Calu3 (cell line): ENCODE data around the gene TGM2. TPM values are rescaled to one million over a fixed set of nuclear protein-coding genes. Genes with fewer than 3 reads are reported as not detected.

ENCODE experiments used
- BruUV-seq: library from RNA; stranded (reverse); fragments of 400-500 nt; replicated peaks from 2 replicates; lab custom pipeline; 2021; lab: Mats Ljungman, UMichigan
- CTCF ChIA-PET: fragments of 300-600 bp; sonication (Branson Sonifier 250); formaldehyde crosslinking; loops from one replicate; lab custom pipeline; 2022; ENCODE audit warnings: antibody characterized with exemption; lab: Charles Lee
- DNase-seq: peaks from one replicate; pipeline ENCODE4 v3.0.0; 2022
- H3K27ac Mint-ChIP-seq: one replicate; pipeline ENCODE4 v1.8.0; 2022; ENCODE audit warnings: mixed read lengths; ENCODE audit not compliant: unreplicated experiment
- H3K27me3 Mint-ChIP-seq: one replicate; pipeline ENCODE4 v1.8.0; 2022; ENCODE audit warnings: mixed read lengths; ENCODE audit not compliant: unreplicated experiment
- H3K36me3 Mint-ChIP-seq: one replicate; pipeline ENCODE4 v1.8.0; 2022; ENCODE audit warnings: mild to moderate bottlenecking, moderate library complexity, mixed read lengths; ENCODE audit not compliant: insufficient read depth, unreplicated experiment
- H3K4me1 Mint-ChIP-seq: one replicate; pipeline ENCODE4 v1.8.0; 2022; ENCODE audit warnings: mild to moderate bottlenecking, low read depth, mixed read lengths; ENCODE audit not compliant: unreplicated experiment
- H3K4me3 Mint-ChIP-seq: one replicate; pipeline ENCODE4 v1.8.0; 2022; ENCODE audit warnings: mild to moderate bottlenecking, low read depth, moderate library complexity, mixed read lengths; ENCODE audit not compliant: unreplicated experiment
- H3K9me3 Mint-ChIP-seq: one replicate; pipeline ENCODE4 v1.8.0; 2022; ENCODE audit warnings: low read depth, mixed read lengths; ENCODE audit not compliant: unreplicated experiment
- CTCF ChIP-seq: fragments of 200-600 bp; IDR thresholded peaks from one replicate; pipeline ENCODE4 v1.8.0; 2022; ENCODE audit warnings: antibody characterized with exemption; ENCODE audit not compliant: unreplicated experiment
- intact Hi-C: fragments of 100-400 bp; cut with micrococcal nuclease; formaldehyde crosslinking; loops from one replicate; pipeline ENCODE4 v1.10.0; 2022; ENCODE audit not compliant: unreplicated experiment
- total RNA-seq: library from RNA; stranded (reverse); gene quantifications from 2 replicates; pipeline ENCODE4 v1.2.3, GENCODE V29; 2022

Gene TGM2
- total RNA-seq, 1 experiment from 2014 or later = 311 TPM

GRCh38 chr20:38117635-38118034, 47.4 kb downstream of the TGM2 start:
- no peaks in the 10 kb centered on the region for H3K27me3 Mint-ChIP-seq
- CTCF ChIA-PET = no interaction called here
- peaks cover 3% of the 10 kb centered on the region for H3K9me3 Mint-ChIP-seq
- H3K36me3 Mint-ChIP-seq = no peaks in the 10 kb centered on the region
- TF ChIP-seq CTCF = no peak
- peaks cover 38% of the 10 kb centered on the region for H3K4me1 Mint-ChIP-seq
- DNase-seq = peak; percentile 37
- peak overlapping the region; percentile 0 for H3K27ac Mint-ChIP-seq
- intact Hi-C loops = no loop called here
- no peak overlapping the region for H3K4me3 Mint-ChIP-seq
- no TSS peak for BruUV-seq

- Mint-ChIP-seq H3K27me3 (no peaks in the 10 kb centered on the region), H3K4me3 (no peak overlapping the region), H3K9me3 (peaks cover 3% of the 10 kb centered on the region), H3K4me1 (peaks cover 34% of the 10 kb centered on the region), H3K27ac (peak overlapping the region; percentile 0), H3K36me3 (no peaks in the 10 kb centered on the region)
- TF ChIP-seq CTCF = no peak
- BruUV-seq = no TSS peak
- CTCF ChIA-PET = no interaction called here
- intact Hi-C loops = no loop called here
- DNase-seq = no peak
Measured at GRCh38 chr20:38117205-38117604, 47.9 kb downstream of the TGM2 start.

GRCh38 chr20:38116409-38117165, 48.5 kb downstream of the TGM2 start:
- CTCF ChIA-PET = no interaction called here
- intact Hi-C loops = no loop called here
- Mint-ChIP-seq H3K9me3 (peaks cover 3% of the 10 kb centered on the region), H3K4me3 (no peak overlapping the region), H3K27ac (peak overlapping the region; percentile 0), H3K27me3 (no peaks in the 10 kb centered on the region), H3K4me1 (peaks cover 34% of the 10 kb centered on the region), H3K36me3 (no peaks in the 10 kb centered on the region)
- TF ChIP-seq CTCF = no peak
- no TSS peak for BruUV-seq
- DNase-seq = no peak

GRCh38 chr20:38115896-38116295, 49.2 kb downstream of the TGM2 start:
- Mint-ChIP-seq H3K27ac (no peak overlapping the region), H3K9me3 (peaks cover 3% of the 10 kb centered on the region), H3K4me1 (peaks cover 39% of the 10 kb centered on the region), H3K36me3 (no peaks in the 10 kb centered on the region), H3K4me3 (no peak overlapping the region), H3K27me3 (no peaks in the 10 kb centered on the region)
- no TSS peak for BruUV-seq
- no peak for TF ChIP-seq CTCF
- CTCF ChIA-PET = no interaction called here
- intact Hi-C loops = no loop called here
- no peak for DNase-seq
